Measurements from ENCODE around the gene LRRIQ1.

DNA sequence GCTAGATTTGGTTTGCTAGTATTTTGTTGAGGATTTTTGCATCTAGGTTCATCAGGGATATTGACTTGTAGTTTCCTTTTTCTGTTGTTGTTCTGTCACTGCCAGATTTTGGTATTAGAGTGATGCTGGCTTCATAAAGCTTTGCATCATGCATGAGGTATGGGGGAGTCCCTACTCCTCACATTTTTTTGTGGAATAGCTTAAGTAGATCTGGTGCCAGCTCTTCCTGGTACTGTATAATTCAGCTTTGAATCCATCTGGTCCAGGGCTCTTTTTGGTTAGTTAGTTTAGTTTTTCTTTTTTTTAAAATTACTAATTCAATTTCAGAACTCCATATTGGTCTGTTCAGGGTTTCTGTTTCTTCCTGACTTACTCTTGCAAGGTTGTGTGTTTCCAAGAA, 59.4 kb downstream of the LRRIQ1 start:
- TF ChIP-seq CTCF (IDR thresholded peaks at IDR 0.05 in 8 of 11, conservative IDR thresholded peaks at IDR 0.05 in 3 of 11) (no peak), POLR2A (IDR thresholded peaks at IDR 0.05) (no peak)
